ENCODE results near the gene CMBL. TPM values are rescaled to one million over a fixed set of nuclear protein-coding genes. Genes with fewer than 3 reads are reported as not detected.

CMBL gene
- total RNA-seq, 1 donor from 2014 or later = 5.9 TPM

- intact Hi-C loops (cut with DNase I) = no loop called here
- DNase-seq (ENCODE audit: extremely low spot score in 2 of 2) = no peak
- H3K27ac ChIP-seq = no peak overlapping the region
- no peak for TF ChIP-seq POLR2A (IDR thresholded peaks at IDR 0.05)
- TF ChIP-seq CTCF (IDR thresholded peaks at IDR 0.05) = no peak
- TF ChIP-seq POLR2AphosphoS5 (IDR thresholded peaks at IDR 0.05; ENCODE audit: insufficient read depth in 1 of 2, low read depth in 1 of 2) = no peak
- no peak overlapping the region for H3K4me3 ChIP-seq
- no peaks in the 10 kb centered on the region for H3K36me3 ChIP-seq
- peaks cover 22% of the 10 kb centered on the region for H3K4me1 ChIP-seq
- no peaks in the 10 kb centered on the region for H3K27me3 ChIP-seq
- H3K9me3 ChIP-seq = no peaks in the 10 kb centered on the region
Observed at GRCh38 chr5:10246761-10247160, 60.9 kb downstream of the CMBL start.

- Histone ChIP-seq H3K36me3 (no peaks in the 10 kb centered on the region), H3K4me3 (no peak overlapping the region), H3K27ac (no peak overlapping the region), H3K27me3 (no peaks in the 10 kb centered on the region), H3K4me1 (peaks cover 10% of the 10 kb centered on the region), H3K9me3 (no peaks in the 10 kb centered on the region)
- TF ChIP-seq CTCF (IDR thresholded peaks at IDR 0.05) (no peak), POLR2AphosphoS5 (IDR thresholded peaks at IDR 0.05; ENCODE audit: insufficient read depth in 1 of 2, low read depth in 1 of 2) (no peak), POLR2A (IDR thresholded peaks at IDR 0.05) (no peak)
- no peak for DNase-seq (ENCODE audit: extremely low spot score in 2 of 2)
- intact Hi-C loops (cut with DNase I) = no loop called here
Observed at GRCh38 chr5:10244342-10244944, 63.3 kb downstream of the CMBL start.

DNA sequence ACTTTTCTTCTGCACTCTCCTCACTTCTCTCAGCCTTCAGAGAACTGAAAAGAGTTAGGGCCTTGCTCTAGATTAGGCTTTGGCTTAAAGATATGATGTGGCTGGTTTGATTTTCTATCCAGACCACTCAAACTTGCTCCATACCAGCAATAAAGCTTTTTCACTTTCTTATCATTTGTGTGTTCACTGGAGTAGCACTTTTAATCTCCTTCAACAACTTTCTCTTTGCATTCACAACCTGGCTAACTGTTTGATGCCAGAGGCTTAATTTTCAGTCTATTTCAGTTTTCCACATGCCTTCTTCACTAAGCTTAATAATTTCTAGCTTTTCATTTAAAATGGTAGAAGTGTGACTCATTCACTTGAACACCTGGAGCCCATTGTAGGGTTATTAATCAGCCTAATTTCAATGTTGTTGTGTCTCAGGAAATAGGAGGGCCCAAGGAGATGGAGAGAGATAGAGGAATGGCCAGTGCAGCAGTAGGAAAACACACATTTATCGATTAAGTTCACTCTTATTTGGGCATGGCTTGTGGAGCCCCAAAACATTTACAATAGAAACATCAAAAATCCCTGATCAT, 64.0 kb downstream of the CMBL start:
- no peak for TF ChIP-seq CTCF (IDR thresholded peaks at IDR 0.05)
- no peak for TF ChIP-seq POLR2AphosphoS5 (IDR thresholded peaks at IDR 0.05; ENCODE audit: insufficient read depth in 1 of 2, low read depth in 1 of 2)
- TF ChIP-seq POLR2A (IDR thresholded peaks at IDR 0.05) = no peak
- no peak for DNase-seq (ENCODE audit: extremely low spot score in 2 of 2)
- H3K27ac ChIP-seq = no peak overlapping the region
- H3K36me3 ChIP-seq = peaks cover 0 to 4% of the 10 kb centered on the region in 2 donors
- intact Hi-C loops (cut with DNase I) = no loop called here
- H3K9me3 ChIP-seq = no peaks in the 10 kb centered on the region
- no peak overlapping the region for H3K4me3 ChIP-seq
- H3K4me1 ChIP-seq = peaks cover 5% of the 10 kb centered on the region
- H3K27me3 ChIP-seq = no peaks in the 10 kb centered on the region

- intact Hi-C loops (cut with DNase I) = no loop called here
- Histone ChIP-seq H3K4me1 (no peaks in the 10 kb centered on the region), H3K27me3 (no peaks in the 10 kb centered on the region), H3K9me3 (no peaks in the 10 kb centered on the region), H3K36me3 (peaks cover 0 to 26% of the 10 kb centered on the region in 2 donors), H3K27ac (no peak overlapping the region), H3K4me3 (no peak overlapping the region)
- DNase-seq (ENCODE audit: extremely low spot score in 2 of 2) = no peak
- TF ChIP-seq POLR2AphosphoS5 (IDR thresholded peaks at IDR 0.05; ENCODE audit: insufficient read depth in 1 of 2, low read depth in 1 of 2) (no peak), POLR2A (IDR thresholded peaks at IDR 0.05) (no peak)
Observed at GRCh38 chr5:10235350-10235749, 72.4 kb downstream of the CMBL start.

DNA sequence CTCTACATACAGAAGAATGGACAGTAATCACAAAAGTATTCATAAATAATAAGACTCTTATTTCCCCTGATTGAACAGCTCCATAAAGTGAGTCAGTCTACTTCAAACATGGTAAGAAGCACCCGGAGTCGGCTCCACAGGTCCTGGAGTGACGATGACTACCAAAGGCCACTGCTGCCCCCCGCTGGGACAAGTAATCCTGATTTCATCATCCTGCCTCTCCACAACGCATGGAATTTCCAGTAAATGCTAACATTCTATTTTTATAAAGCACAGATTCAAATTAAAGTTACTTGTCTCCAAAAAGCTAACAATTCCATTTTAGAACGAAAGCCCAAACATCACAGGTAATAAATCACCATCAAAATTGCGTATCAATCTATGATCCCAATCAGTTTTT, 74.2 kb downstream of the CMBL start:
- H3K27me3 ChIP-seq = no peaks in the 10 kb centered on the region
- H3K4me1 ChIP-seq = no peaks in the 10 kb centered on the region
- intact Hi-C loops (cut with DNase I) = no loop called here
- H3K27ac ChIP-seq = no peak overlapping the region
- no peaks in the 10 kb centered on the region for H3K9me3 ChIP-seq
- peaks cover 0 to 19% of the 10 kb centered on the region in 2 donors for H3K36me3 ChIP-seq
- no peak overlapping the region for H3K4me3 ChIP-seq
- TF ChIP-seq POLR2AphosphoS5 (IDR thresholded peaks at IDR 0.05; ENCODE audit: insufficient read depth in 1 of 2, low read depth in 1 of 2) (no peak), CTCF (IDR thresholded peaks at IDR 0.05) (peak in 1 of 3 experiments; percentile 17)
- no peak for DNase-seq (ENCODE audit: extremely low spot score in 2 of 2)

Data from vagina (tissue), 2 donors.